Activated naive CD4-positive, alpha-beta T cell treated with anti-CD3 and anti-CD28 coated beads, Interleukin-2, amount 50 U/mL, for 72 hours (primary cell): ENCODE measurements around the gene ANKRD40. TPM values are rescaled to one million over a fixed set of nuclear protein-coding genes. Genes with fewer than 3 reads are reported as not detected.
"Not testable (repeated sequence)": the region's sequence is repeated elsewhere in the genome, so short reads cannot be mapped to it uniquely, and the experiment has no call there.

Experiments used
- ATAC-seq, 2 donors: fragments of 150-1000 bp; cut with Tn5 transposase; 2 replicates each; pipeline ENCODE4 v1.10.0; 2021; ENCODE audit warnings: mild to moderate bottlenecking in 2 of 2, moderate library complexity in 2 of 2
- DNase-seq, 2 donors: peaks; one replicate each; pipeline ENCODE4 v3.0.0; 2021 to 2022; ENCODE audit warnings: low spot score in 2 of 2
- H3K27ac Mint-ChIP-seq, 2 donors: one replicate each; pipeline ENCODE4 v1.8.0; 2022; ENCODE audit warnings: mild to moderate bottlenecking in 2 of 2, mixed read lengths in 2 of 2
- H3K36me3 Mint-ChIP-seq, 2 donors: one replicate each; pipeline ENCODE4 v1.8.0; 2022; ENCODE audit warnings: mixed read lengths in 2 of 2
- H3K9me3 Mint-ChIP-seq, 2 donors: one replicate each; pipeline ENCODE4 v1.8.0; 2022; ENCODE audit warnings: mixed read lengths in 2 of 2
- total RNA-seq, 2 donors: library from RNA; stranded (reverse); gene quantifications; one replicate each; pipeline ENCODE4 v1.2.3, GENCODE V29; 2022

Gene ANKRD40
- total RNA-seq, 2 donors from 2014 or later: 9.2 to 25.6 TPM

DNA sequence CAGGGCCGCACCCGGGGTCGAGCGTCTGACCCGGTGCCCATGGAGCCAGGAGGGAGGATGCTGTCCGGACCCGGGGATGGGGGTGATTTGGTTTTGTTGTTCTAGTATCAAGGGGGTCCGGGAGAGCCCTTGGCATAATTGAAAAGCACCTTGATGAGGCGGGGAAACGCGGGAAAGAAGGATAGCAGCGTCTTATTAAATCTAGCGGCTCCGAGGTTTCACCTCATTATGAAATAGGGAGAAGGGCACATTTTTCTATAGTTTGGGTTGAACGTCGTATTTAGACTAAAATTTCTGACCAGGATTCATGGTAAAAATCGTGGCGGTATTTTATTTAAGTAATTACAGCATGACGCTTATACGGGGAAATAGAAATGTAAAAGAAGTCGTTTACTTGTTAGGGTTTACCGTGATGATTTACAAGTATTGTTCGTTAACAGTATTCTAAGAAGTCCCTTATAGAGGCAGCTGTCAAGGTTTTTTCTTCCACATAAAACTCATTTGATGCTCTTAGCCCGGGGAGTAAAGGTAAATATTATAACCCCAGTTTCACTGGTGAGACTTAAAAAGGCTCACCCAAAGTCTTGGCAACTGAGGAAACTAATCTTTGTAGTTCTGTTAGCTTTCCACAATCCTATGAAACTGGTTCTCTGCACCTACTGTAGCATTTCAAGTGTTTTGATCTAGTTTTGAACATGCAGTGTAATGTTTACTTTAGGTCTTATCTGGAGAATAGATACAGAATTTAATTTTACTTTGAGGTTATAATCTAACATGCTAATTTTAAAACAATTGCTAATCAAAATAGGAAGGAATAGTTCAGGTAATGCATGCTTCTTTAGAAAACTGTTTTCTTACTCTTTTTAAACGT is 12.4 kb upstream of the ANKRD40 start:
- peak overlapping the region; percentile 98 for H3K27ac Mint-ChIP-seq
- H3K9me3 Mint-ChIP-seq: no peaks in the 10 kb centered on the region
- peaks cover 31 to 32% of the 10 kb centered on the region in 2 donors for H3K36me3 Mint-ChIP-seq
- ATAC-seq (no peak), DNase-seq (no peak)

DNA sequence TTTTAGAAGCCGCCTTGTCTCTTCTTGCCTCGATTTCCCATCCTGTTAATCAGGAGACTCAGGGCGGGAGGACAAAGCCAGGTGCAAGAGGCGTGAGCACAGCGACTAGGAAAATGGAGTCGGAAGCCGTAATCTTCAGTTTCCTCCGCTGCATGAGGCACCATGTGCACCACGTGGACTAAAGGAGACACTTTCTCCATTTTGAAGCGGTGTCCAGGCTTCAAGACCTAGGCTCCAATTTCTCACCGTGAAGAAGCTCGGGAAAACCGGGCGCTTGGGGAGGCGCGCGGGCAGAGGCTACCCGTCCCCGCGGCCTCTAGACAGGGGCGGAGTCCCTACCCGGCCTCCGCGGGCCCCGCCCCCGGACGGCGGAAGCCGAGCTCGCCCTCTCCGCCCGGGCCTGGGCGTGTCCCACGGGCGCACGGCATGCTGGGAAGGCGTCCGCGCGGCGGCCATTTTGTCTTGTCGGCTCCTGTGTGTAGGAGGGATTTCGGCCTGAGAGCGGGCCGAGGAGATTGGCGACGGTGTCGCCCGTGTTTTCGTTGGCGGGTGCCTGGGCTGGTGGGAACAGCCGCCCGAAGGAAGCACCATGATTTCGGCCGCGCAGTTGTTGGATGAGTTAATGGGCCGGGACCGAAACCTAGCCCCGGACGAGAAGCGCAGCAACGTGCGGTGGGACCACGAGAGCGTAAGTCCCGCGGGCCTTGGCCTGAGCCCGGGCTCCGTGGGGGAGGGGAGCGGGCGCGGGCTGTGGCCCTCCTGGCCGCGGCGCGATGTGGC is 11.6 kb upstream of the ANKRD40 start, which contains the start of gene LUC7L3:
Gene LUC7L3, plus strand, starts transcription at position 460 of the 780 bp plus-strand sequence. Its CDS starts 130 bp downstream, at position 590.
- ATAC-seq: peak; percentile 95 to 96
- H3K9me3 Mint-ChIP-seq: no peaks in the 10 kb centered on the region
- peak within 1 kb of the TSS; percentile 98 for H3K27ac Mint-ChIP-seq

DNA sequence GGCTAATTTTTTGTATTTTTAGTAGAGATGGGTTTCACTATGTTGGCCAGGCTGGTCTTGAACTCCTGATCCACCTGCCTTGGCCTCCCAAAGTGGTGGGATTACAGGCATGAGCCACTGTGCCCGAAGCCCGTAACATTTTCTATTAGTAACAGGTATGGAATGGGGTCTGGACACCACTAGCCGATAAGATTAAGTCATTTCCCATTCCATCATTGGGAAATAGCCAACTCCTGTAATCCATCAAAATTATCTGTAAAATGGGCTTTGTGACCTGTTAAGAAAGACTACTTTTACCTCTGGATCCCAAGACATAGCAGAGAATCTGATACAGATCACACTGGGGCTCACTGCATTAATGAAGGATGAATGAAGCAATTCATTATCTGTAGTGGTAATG is 7.8 kb upstream of the ANKRD40 start:
- Mint-ChIP-seq H3K36me3 (peaks cover 12 to 16% of the 10 kb centered on the region in 2 donors), H3K27ac (no peak overlapping the region)
- no peak for ATAC-seq

More for the DNA sequence above, 11.6 kb upstream of the ANKRD40 start, which contains the start of gene LUC7L3:
- peak; percentile 95 to 96 for DNase-seq
- H3K36me3 Mint-ChIP-seq: peaks cover 31 to 32% of the 10 kb centered on the region in 2 donors

DNA sequence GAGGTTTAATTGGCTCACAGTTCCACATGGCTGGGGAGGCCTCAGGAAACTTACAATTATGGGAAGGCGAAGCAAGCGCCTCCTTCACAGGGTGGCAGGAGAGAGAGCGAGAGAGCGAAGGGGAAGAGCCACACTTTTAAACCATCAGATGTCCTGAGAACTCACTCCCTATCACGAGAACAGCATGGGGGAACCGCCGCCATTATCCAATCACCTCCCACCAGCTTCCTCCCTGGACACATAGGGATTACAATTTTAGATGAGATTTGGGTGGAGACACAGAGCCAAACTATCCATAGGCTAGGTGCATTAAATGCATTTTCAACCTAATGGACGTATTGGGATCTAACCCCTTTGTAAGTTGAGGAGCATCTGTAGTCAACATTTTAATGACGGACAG is 4.9 kb upstream of the ANKRD40 start:
- ATAC-seq (no peak), DNase-seq (no peak)
- no peaks in the 10 kb centered on the region for H3K9me3 Mint-ChIP-seq
- peaks cover 0 to 9% of the 10 kb centered on the region in 2 donors for H3K36me3 Mint-ChIP-seq
- no peak overlapping the region for H3K27ac Mint-ChIP-seq

More for the DNA sequence above, 7.8 kb upstream of the ANKRD40 start:
- H3K9me3 Mint-ChIP-seq: no peaks in the 10 kb centered on the region
- DNase-seq: no peak

DNA sequence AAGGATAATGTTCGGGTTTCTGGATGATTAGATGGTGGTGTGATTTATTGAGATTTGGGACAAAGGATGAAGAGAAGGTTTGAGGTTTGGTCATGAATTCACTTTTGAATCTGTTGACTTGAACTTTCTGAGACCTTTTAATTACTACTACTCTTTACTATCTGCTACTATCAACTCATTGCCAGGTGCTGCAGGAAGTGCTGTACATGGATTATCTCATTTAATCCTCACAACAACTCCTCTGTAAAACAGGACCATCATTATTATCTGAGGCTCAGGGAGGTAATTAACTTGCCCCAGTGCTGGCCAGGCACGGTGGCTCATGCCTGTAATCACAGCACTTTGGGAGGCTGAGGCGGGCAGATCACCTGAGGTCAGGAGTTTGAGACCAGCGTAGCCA is 2.9 kb upstream of the ANKRD40 start:
- ATAC-seq (no peak), DNase-seq (no peak)
- no peak overlapping the region for H3K27ac Mint-ChIP-seq
- H3K9me3 Mint-ChIP-seq: no peaks in the 10 kb centered on the region
- H3K36me3 Mint-ChIP-seq: peaks cover 0 to 9% of the 10 kb centered on the region in 2 donors

DNA sequence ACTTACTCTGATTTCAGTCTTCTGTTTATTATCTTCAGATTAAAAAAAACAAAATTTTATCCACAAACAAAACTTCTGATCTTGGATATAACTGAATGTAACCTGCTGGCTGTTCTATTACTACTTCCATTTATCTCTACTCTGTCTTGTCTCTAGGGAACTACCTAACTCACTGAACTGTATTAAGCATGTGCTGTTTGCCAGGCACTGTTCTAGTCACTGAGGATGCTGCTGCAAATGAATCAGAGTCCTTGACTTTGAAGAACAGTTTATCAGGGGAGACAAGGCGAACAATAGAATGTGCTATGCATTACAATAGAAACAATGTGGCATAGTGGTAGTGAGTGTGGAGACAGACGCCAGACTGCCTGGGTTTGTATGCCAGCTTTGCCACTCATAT is 2.3 kb upstream of the ANKRD40 start:
- DNase-seq (no peak), ATAC-seq (no peak)
- H3K36me3 Mint-ChIP-seq: peaks cover 4 to 9% of the 10 kb centered on the region in 2 donors
- H3K9me3 Mint-ChIP-seq: no peaks in the 10 kb centered on the region
- peak overlapping the region in 1 of 2 donors; percentile 95 for H3K27ac Mint-ChIP-seq

DNA sequence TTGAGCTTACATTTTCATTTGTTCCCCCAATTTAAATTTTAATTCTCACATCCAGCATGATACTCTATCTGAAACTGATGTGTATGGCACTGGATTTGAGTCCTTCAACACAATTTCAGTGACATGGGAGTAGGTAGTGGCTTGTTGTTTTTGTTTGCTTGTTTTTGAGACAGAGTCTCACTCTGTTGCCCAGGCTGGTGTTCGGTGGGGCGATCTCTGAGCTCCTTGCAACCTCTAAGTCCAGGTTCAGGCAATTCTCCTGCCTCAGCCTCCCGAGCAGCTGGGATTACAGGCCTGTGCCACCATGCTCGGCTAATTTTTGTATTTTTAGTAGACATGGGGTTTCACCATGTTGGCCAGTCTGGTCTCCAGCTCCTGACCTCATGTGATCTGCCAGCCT is 1.3 kb upstream of the ANKRD40 start:
- peak overlapping the region; percentile 95 to 97 for H3K27ac Mint-ChIP-seq
- DNase-seq, ATAC-seq, H3K9me3 Mint-ChIP-seq, H3K36me3 Mint-ChIP-seq: not testable (repeated sequence)

DNA sequence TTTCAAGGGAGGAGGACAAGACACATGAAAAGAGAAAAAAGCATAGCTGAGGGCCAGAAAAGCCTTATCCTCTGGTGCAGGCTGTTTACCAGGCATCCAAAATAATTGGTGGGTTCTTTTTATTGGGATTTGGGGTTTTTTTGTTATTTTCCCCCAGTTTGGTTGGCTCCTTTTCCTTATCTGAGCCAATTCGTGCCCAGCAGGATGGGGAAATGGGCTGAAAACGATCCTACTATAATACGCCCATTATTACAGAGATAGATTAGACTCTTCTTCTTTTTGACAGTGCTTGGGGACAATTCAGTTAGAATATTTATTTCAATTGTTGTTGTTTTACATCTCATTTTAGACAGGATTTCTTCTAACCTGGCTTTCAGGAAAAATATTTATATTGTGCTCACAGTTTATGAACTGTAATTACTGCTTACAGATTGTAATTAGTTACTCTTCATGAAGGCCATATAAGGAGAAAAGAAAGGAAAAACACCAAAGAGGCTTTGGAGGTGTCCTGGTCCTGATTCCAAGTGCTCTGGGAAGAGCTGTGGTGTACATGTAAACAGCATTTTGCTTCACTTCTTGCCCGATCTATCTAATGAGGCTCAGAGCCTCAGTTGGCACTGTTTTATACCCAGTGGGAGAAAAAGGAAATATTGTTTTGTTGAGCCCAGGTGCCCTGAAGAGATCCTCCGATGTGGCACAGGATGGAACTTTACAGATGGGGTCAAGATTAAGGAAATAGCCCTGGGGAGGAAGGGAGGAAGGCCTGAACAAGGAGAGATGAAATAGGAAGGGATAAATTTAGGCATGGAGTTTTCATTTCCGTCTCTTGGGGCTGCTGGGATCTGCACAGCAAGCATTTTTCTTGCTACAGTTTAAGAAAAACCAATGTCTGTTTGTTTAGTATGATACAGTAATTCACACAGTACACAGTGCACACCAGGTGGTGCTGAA is 611 bp upstream of the ANKRD40 start:
- no peak for ATAC-seq
- peaks cover 9 to 14% of the 10 kb centered on the region in 2 donors for H3K36me3 Mint-ChIP-seq
- H3K27ac Mint-ChIP-seq: peak overlapping the region; percentile 95 to 97
- no peaks in the 10 kb centered on the region for H3K9me3 Mint-ChIP-seq
- DNase-seq: no peak

DNA sequence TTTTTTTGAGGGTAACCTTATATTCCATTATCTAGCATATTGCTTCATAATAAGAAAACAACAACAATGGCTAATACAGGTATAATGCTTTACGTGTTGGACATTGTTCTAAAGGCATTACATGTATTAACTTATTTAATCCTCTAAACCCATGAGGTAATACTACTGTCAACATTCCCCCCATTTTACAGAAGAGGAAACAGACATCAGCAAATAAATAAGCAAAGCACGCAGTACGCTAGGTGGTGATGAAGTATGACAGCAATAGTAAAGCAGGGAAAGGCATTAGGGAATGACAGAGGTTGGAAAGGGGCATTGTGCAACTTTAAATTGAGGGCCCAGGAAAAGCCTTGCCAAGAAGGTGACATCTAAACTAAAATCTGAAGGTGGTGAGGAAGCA is 4.6 kb downstream of the ANKRD40 start:
- Mint-ChIP-seq H3K9me3 (no peaks in the 10 kb centered on the region), H3K27ac (peak overlapping the region; percentile 6 to 35), H3K36me3 (peaks cover 2 to 14% of the 10 kb centered on the region in 2 donors)
- ATAC-seq (no peak), DNase-seq (no peak)

DNA sequence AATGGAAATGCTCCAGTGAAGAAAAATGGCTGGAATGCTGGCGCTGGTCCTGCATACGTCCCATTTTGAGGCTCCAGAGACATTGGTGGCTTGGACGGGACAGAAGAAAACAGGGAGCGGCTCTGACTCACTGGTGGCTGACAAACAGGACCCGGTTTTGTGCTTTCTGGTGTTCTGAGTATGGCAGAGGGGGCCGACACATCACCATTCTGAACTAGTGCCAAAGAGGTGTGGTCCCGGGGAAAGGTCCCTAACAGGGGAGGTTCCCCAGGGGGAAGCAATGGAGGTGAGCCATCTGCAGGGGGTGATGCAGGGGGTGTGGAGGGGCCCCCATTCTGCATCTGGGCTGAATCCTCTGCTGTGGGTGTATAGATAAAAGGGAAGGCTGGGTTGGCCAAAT is 8.3 kb downstream of the ANKRD40 start:
- Mint-ChIP-seq H3K9me3 (no peaks in the 10 kb centered on the region), H3K27ac (no peak overlapping the region), H3K36me3 (peaks cover 0 to 16% of the 10 kb centered on the region in 2 donors)
- DNase-seq (no peak), ATAC-seq (no peak)

DNA sequence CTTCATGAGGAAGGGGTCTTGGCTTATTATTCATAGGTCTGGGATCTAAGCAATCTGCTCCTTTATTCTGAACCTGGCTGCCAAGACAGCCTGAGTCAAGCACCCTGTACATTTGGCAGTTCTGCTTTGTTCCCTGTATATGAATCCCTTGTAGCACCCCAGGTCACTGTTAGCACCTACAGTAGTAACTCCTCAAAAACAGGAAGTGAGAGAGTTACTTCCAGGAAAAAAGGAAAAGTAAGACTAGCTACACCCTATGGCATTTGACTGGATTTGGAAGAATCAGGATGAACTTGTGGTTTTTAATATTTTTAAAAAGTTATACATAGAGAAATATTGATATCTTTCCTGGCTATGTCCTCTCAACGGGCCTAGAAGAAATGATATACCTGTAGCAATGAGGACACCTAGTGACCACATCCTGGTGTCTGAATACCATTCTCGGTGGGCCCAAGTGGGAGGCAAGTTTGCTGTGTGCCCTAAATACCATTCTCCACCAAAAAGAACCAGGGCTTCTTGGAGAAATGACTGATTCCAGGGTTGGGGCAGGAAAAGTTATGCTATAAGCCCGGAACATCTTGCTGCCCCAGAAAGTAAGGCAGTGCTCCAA is 9.9 kb downstream of the ANKRD40 start:
- no peak for ATAC-seq
- Mint-ChIP-seq H3K9me3 (no peaks in the 10 kb centered on the region), H3K27ac (peak overlapping the region in 1 of 2 donors; percentile 69), H3K36me3 (peaks cover 0 to 10% of the 10 kb centered on the region in 2 donors)
- no peak for DNase-seq

DNA sequence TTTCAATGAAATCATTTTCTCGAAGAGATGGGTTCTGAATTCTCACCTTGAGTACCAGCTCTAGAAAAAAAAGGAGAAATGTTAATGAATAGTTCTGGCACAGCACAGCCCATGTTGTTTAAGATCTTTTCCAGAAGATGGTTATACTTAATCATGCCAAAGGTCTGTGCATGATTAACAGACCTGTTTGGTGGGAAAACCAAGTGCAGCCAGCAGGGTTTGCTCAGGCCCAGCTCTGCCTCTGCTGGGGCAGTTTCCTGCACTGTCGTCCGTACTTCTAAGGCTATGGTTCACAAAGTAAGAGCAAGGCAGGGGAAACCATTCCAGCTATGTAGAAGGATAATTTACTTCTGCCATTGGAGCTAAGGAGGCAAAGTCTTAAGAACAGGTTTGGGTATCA is 10.7 kb downstream of the ANKRD40 start:
- Mint-ChIP-seq H3K27ac (peak overlapping the region; percentile 4 to 54), H3K9me3 (no peaks in the 10 kb centered on the region), H3K36me3 (peaks cover 0 to 10% of the 10 kb centered on the region in 2 donors)
- ATAC-seq: no peak
- DNase-seq: no peak

DNA sequence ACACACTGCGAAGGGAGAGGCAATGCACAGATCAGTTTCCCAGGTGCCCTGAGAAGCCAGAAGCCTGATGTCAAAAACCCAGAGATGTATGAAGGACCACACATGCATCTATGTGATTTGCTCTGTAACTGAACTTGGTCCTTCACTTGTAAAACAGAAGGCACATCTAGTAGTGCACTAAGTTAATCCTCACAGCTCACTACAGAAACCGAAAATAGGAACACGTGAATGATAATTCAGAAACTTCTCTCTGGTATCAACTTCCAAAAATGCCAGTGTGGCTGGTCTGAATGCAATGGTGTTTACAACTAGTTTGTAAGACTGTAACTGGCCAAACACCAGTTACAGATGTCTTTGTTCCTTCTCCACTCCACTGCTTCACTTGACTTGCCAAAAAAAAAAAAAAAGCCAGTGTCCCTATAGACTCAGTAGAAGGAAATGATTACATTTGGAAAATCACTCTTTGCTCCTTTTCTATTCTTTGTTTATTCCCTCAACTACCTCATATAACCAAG is 11.3 kb downstream of the ANKRD40 start:
- ATAC-seq: no peak
- no peak for DNase-seq
- H3K36me3 Mint-ChIP-seq: peaks cover 0 to 10% of the 10 kb centered on the region in 2 donors
- H3K27ac Mint-ChIP-seq: peak overlapping the region; percentile 4 to 54
- H3K9me3 Mint-ChIP-seq: no peaks in the 10 kb centered on the region

DNA sequence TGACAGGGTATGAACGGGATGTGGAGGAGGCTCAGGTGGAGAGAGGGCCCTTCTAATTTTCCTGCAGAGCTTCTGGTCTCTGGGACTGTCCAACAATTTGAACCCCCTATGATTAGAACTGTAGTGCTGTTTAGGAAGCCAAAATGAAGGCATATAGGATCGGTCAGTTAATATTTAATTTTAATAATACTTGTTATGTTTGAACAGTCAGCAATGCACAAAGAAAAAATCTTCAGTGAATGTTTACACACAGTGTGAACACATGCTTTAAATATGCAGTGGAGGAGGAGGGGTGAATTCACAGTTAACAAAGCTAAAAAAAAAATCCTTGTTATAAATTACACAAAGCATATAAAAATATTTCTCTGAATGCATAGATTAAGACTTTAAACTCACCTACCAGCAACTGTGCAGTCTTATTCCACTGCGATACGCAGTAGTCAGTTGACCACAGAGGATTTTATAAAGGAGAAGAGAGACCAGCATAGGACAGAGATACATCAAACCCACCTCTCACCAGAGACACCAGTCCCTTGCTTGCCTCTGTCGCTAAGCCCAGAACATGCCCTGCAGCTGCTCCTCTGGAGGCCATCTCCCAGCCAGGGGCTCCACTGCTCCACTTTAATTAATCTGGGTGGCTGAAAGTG is 14.6 kb downstream of the ANKRD40 start:
- DNase-seq (no peak), ATAC-seq (no peak)
- H3K36me3 Mint-ChIP-seq: peaks cover 0 to 10% of the 10 kb centered on the region in 2 donors
- no peak overlapping the region for H3K27ac Mint-ChIP-seq
- no peaks in the 10 kb centered on the region for H3K9me3 Mint-ChIP-seq

DNA sequence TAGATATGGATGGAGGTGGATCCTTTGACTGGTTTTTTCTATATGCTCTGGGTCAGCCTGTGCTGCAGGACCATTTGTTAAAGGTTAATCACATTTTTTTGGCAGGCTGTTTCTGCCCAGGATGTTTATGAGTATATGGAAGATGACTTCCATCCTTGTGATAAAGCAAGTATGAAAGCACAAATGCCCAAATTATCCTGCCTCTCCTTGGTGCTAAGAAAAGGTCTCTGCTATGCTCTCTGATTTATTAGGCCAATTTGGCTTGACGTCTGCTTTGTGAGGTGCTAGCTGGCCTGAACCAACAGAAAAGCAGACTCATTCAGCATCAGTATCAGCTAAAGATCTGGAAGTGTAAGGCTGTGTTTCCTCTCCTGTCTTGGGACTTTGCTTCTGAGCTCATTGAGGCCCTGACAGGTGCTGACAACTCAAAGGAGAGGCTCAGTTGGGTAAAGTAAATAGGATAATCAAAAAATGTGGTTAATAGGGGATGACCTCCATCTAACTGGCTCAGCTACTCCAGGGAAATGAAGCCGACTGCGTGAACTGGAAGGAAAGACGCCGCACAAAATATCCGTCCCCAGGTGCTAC is 15.2 kb downstream of the ANKRD40 start:
- DNase-seq (no peak), ATAC-seq (no peak)
- Mint-ChIP-seq H3K9me3 (no peaks in the 10 kb centered on the region), H3K36me3 (peaks cover 0 to 10% of the 10 kb centered on the region in 2 donors), H3K27ac (no peak overlapping the region)
